22Rv1 (cell line): ENCODE results near the gene CHD6.

Experiments used
- CTCF ChIP-seq: fragments of 450-650 bp; IDR thresholded peaks from 2 replicates; pipeline ENCODE4 v1.5.1; 2017; ENCODE audit warnings: mild to moderate bottlenecking
- ZFX ChIP-seq: fragments of 450-650 bp; IDR thresholded peaks from 2 replicates; pipeline ENCODE4 v1.6.1; 2017; ENCODE audit warnings: antibody characterized with exemption, borderline replicate concordance

- TF ChIP-seq CTCF (no peak), ZFX (no peak)
These were observed 222.2 kb downstream of the CHD6 start for GRCh38 chr20:41395667-41396664.
